Measurements from ENCODE around the gene EMILIN1.
"Not testable (repeated sequence)": the region's sequence is repeated elsewhere in the genome, so short reads cannot be mapped to it uniquely, and the experiment has no call there.

Gene EMILIN1

GRCh38 chr2:27067385-27067784 lies 11.0 kb upstream of the EMILIN1 start:
- H3K9me3 Mint-ChIP-seq, result no peaks in the 10 kb centered on the region
- peaks cover 81% of the 10 kb centered on the region for H3K36me3 Mint-ChIP-seq (ENCODE audit: low read depth)

GRCh38 chr2:27069436-27069835 lies 9.0 kb upstream of the EMILIN1 start:
- peaks cover 52% of the 10 kb centered on the region for H3K4me1 Mint-ChIP-seq (ENCODE audit: low read depth)
- no peaks in the 10 kb centered on the region for H3K27me3 Mint-ChIP-seq
- intact Hi-C loops (cut with micrococcal nuclease), result no loop called here
- peaks cover 63% of the 10 kb centered on the region for H3K36me3 Mint-ChIP-seq (ENCODE audit: low read depth)
- H3K9me3 Mint-ChIP-seq, result no peaks in the 10 kb centered on the region
- H3K27ac Mint-ChIP-seq, result no peak overlapping the region
- no peak overlapping the region for H3K4me3 Mint-ChIP-seq

More at GRCh38 chr2:27067385-27067784, 11.0 kb upstream of the EMILIN1 start:
- Mint-ChIP-seq H3K27ac (no peak overlapping the region), H3K4me3 (no peak overlapping the region), H3K4me1 (ENCODE audit: low read depth) (peaks cover 53% of the 10 kb centered on the region), H3K27me3 (no peaks in the 10 kb centered on the region)
- intact Hi-C loops (cut with micrococcal nuclease), result no loop called here

- peak overlapping the region; percentile 91 for H3K4me3 Mint-ChIP-seq
- peaks cover 56% of the 10 kb centered on the region for H3K36me3 Mint-ChIP-seq (ENCODE audit: low read depth)
- H3K4me1 Mint-ChIP-seq (ENCODE audit: low read depth), result peaks cover 59% of the 10 kb centered on the region
- intact Hi-C loops (cut with micrococcal nuclease), result loop anchor here (5.0 kb wide), 1 partner anchor 38 kb away; the partner anchor contains the start of gene TMEM214
- H3K27ac Mint-ChIP-seq, result peak overlapping the region; percentile 45
- H3K9me3 Mint-ChIP-seq, result no peaks in the 10 kb centered on the region
- H3K27me3 Mint-ChIP-seq, result no peaks in the 10 kb centered on the region
Measured at GRCh38 chr2:27069961-27070618, 8.3 kb upstream of the EMILIN1 start.

GRCh38 chr2:27070653-27071276 lies 7.7 kb upstream of the EMILIN1 start:
- Mint-ChIP-seq H3K27ac (peak overlapping the region; percentile 86), H3K36me3 (ENCODE audit: low read depth) (peaks cover 49% of the 10 kb centered on the region), H3K27me3 (no peaks in the 10 kb centered on the region), H3K9me3 (no peaks in the 10 kb centered on the region), H3K4me3 (peak overlapping the region; percentile 91), H3K4me1 (ENCODE audit: low read depth) (peaks cover 64% of the 10 kb centered on the region)
- intact Hi-C loops (cut with micrococcal nuclease), result loop anchor here (1.0 to 5.0 kb wide), 2 partner anchors 11 to 38 kb away; partner anchors contain the start of gene TMEM214

GRCh38 chr2:27071277-27071989 lies 7.0 kb upstream of the EMILIN1 start, which contains the start of gene OST4:
TSS of gene OST4 (minus strand) at chr2:27071654.
- Mint-ChIP-seq H3K9me3 (no peaks in the 10 kb centered on the region), H3K4me3 (peak within 1 kb of the TSS; percentile 91), H3K27me3 (no peaks in the 10 kb centered on the region), H3K36me3 (ENCODE audit: low read depth) (peaks cover 43% of the 10 kb centered on the region), H3K27ac (peak within 1 kb of the TSS; percentile 86), H3K4me1 (ENCODE audit: low read depth) (peaks cover 70% of the 10 kb centered on the region)
- intact Hi-C loops (cut with micrococcal nuclease), result loop anchor here (1.0 to 5.0 kb wide), 2 partner anchors 10 to 39 kb away; partner anchors contain the start of gene TMEM214

GRCh38 chr2:27071990-27072830 lies 6.2 kb upstream of the EMILIN1 start:
- H3K36me3 Mint-ChIP-seq (ENCODE audit: low read depth), result peaks cover 36% of the 10 kb centered on the region
- H3K9me3 Mint-ChIP-seq, result no peaks in the 10 kb centered on the region
- H3K27me3 Mint-ChIP-seq, result peaks cover 4% of the 10 kb centered on the region
- H3K4me1 Mint-ChIP-seq (ENCODE audit: low read depth), result peaks cover 74% of the 10 kb centered on the region
- intact Hi-C loops (cut with micrococcal nuclease), result loop anchor here (1.0 to 5.0 kb wide), 2 partner anchors 9 to 40 kb away; partner anchors contain the start of gene TMEM214
- H3K27ac Mint-ChIP-seq, result peak overlapping the region; percentile 86
- peak overlapping the region; percentile 78 for H3K4me3 Mint-ChIP-seq

- Mint-ChIP-seq H3K4me1 (ENCODE audit: low read depth) (peaks cover 81% of the 10 kb centered on the region), H3K9me3 (no peaks in the 10 kb centered on the region), H3K27me3 (peaks cover 6% of the 10 kb centered on the region), H3K27ac (peak overlapping the region; percentile 86), H3K36me3 (ENCODE audit: low read depth) (peaks cover 28% of the 10 kb centered on the region), H3K4me3 (no peak overlapping the region)
- intact Hi-C loops (cut with micrococcal nuclease), result loop anchor here (5.0 kb wide), 1 partner anchor 41 kb away; the partner anchor contains the start of gene TMEM214
Measured at GRCh38 chr2:27072920-27073319, 5.5 kb upstream of the EMILIN1 start.

GRCh38 chr2:27073782-27074181 lies 4.6 kb upstream of the EMILIN1 start:
- Mint-ChIP-seq H3K27me3 (peaks cover 9% of the 10 kb centered on the region), H3K9me3 (no peaks in the 10 kb centered on the region), H3K36me3 (ENCODE audit: low read depth) (peaks cover 20% of the 10 kb centered on the region), H3K4me1 (ENCODE audit: low read depth) (peaks cover 79% of the 10 kb centered on the region), H3K4me3 (no peak overlapping the region), H3K27ac (peak overlapping the region; percentile 55)
- intact Hi-C loops (cut with micrococcal nuclease), result loop anchor here (5.0 kb wide), 1 partner anchor 41 kb away; the partner anchor contains the start of gene TMEM214

- intact Hi-C loops (cut with micrococcal nuclease), result loop anchor here (5.0 kb wide), 1 partner anchor 43 kb away; the partner anchor contains the start of gene TMEM214
- peak overlapping the region; percentile 60 for H3K27ac Mint-ChIP-seq
- H3K36me3 Mint-ChIP-seq (ENCODE audit: low read depth), result peaks cover 8% of the 10 kb centered on the region
- H3K9me3 Mint-ChIP-seq, result no peaks in the 10 kb centered on the region
- peaks cover 71% of the 10 kb centered on the region for H3K4me1 Mint-ChIP-seq (ENCODE audit: low read depth)
- peaks cover 9% of the 10 kb centered on the region for H3K27me3 Mint-ChIP-seq
- no peak overlapping the region for H3K4me3 Mint-ChIP-seq
Measured at GRCh38 chr2:27074738-27075565, 3.5 kb upstream of the EMILIN1 start.

- peak overlapping the region; percentile 60 for H3K27ac Mint-ChIP-seq
- peaks cover 71% of the 10 kb centered on the region for H3K4me1 Mint-ChIP-seq (ENCODE audit: low read depth)
- H3K9me3 Mint-ChIP-seq; H3K27me3 Mint-ChIP-seq; H3K36me3 Mint-ChIP-seq (ENCODE audit: low read depth); H3K4me3 Mint-ChIP-seq; intact Hi-C loops (cut with micrococcal nuclease): not testable (repeated sequence)
Measured at GRCh38 chr2:27075566-27075871, 2.9 kb upstream of the EMILIN1 start.

GRCh38 chr2:27076323-27076722 lies 2.1 kb upstream of the EMILIN1 start:
- H3K9me3 Mint-ChIP-seq, result no peaks in the 10 kb centered on the region
- peak overlapping the region; percentile 2 for H3K27ac Mint-ChIP-seq
- peaks cover 9% of the 10 kb centered on the region for H3K27me3 Mint-ChIP-seq
- H3K4me1 Mint-ChIP-seq (ENCODE audit: low read depth), result peaks cover 74% of the 10 kb centered on the region
- H3K36me3 Mint-ChIP-seq (ENCODE audit: low read depth), result no peaks in the 10 kb centered on the region
- intact Hi-C loops (cut with micrococcal nuclease), result no loop called here
- H3K4me3 Mint-ChIP-seq, result no peak overlapping the region

- Mint-ChIP-seq H3K9me3 (no peaks in the 10 kb centered on the region), H3K4me1 (ENCODE audit: low read depth) (peaks cover 80% of the 10 kb centered on the region), H3K27ac (peak overlapping the region; percentile 66), H3K36me3 (ENCODE audit: low read depth) (no peaks in the 10 kb centered on the region), H3K4me3 (no peak overlapping the region), H3K27me3 (peaks cover 9% of the 10 kb centered on the region)
- intact Hi-C loops (cut with micrococcal nuclease), result no loop called here
Measured at GRCh38 chr2:27077231-27077630, 1.2 kb upstream of the EMILIN1 start.

Data from dendritic cell treated with granulocyte-macrophage colony-stimulating factor and Interleukin-4, amounts not matched to agents 40 ng/mL and 50 ng/mL, for 4 days (primary cell).